ENCODE measurements around the gene NKD1. TPM values are rescaled to one million over a fixed set of nuclear protein-coding genes. Genes with fewer than 3 reads are reported as not detected.
"Not testable (repeated sequence)": the region's sequence is repeated elsewhere in the genome, so short reads cannot be mapped to it uniquely, and the experiment has no call there.

The NKD1 gene
- total RNA-seq, 8 experiments from 2014 or later = 0.13 to 20.0 (median 1.2) TPM

DNA sequence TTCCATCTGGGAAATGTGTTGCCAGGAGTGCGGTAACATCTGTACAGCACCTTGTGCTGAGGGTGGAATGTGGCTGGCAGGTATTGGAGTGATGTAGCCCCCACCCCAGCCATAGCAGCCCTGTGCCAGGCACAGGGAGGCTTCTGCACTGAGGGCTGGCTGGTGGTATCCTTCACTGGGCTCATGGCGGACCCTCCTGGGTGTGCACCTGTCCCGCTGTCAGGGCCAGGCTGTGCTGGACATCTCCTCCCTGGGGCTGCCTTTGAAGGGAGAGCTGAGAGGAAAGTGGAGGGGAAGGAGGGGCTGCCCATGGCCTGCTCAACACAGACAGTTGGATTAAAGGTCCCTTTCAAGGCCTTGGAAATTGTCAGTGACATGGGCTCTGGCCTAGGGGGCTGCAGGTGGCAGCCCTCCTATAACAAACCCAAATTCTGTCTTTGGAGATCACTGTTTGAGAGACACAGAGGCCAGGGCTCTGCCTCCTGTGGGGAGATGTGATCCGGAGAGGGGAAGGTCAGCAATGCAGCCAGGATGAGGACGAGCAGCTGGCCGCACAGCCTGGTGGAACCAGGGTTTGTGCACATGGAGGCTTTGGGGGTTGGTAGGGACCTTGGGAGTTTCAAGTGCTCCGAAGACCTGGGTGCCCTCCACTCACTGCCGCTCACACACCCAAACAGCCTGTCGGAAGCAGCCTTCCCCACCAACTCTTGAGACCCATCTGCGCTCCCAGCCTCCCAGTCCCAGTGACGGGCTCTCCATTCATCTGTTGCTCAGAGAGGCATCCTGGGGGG lies 22.8 kb downstream of the NKD1 start:
- 40 to 100% (median 93%) methylated on average over 1 to 5 of the region's 11 CpGs; no CpG with 5 or more reads in 3 of the 10 experiments for WGBS, 10 experiments
- in situ Hi-C loops (cut with MboI; ENCODE audit: low pct_unique_long_range_greater_than_20kb in 2 of 9, low sequenced_read_pairs in 9 of 9, unreplicated experiment in 9 of 9) = no loop called here
- H3K27ac ChIP-seq = no peak overlapping the region
- peaks cover 12 to 24% of the 10 kb centered on the region in 2 donors for H3K4me1 ChIP-seq (replicated peaks in 1 of 2)
- no peak for ATAC-seq (replicated peaks in 6 of 8)
- no peak overlapping the region for H3K4me3 ChIP-seq

GRCh38 chr16:50571786-50572185 lies 23.6 kb downstream of the NKD1 start:
- WGBS, 10 experiments = 68 to 100% (median 91%) methylated on average over 1 to 6 of the region's 7 CpGs; no CpG with 5 or more reads in 4 of the 10 experiments
- in situ Hi-C loops (cut with MboI; ENCODE audit: low pct_unique_long_range_greater_than_20kb in 2 of 9, low sequenced_read_pairs in 9 of 9, unreplicated experiment in 9 of 9) = no loop called here
- H3K4me1 ChIP-seq (replicated peaks in 1 of 2) = peaks cover 12 to 24% of the 10 kb centered on the region in 2 donors
- H3K27ac ChIP-seq = no peak overlapping the region
- H3K4me3 ChIP-seq = no peak overlapping the region
- ATAC-seq (replicated peaks in 6 of 8) = no peak

- Histone ChIP-seq H3K4me3 (no peak overlapping the region), H3K27ac (no peak overlapping the region), H3K4me1 (replicated peaks in 1 of 2) (peaks cover 12 to 23% of the 10 kb centered on the region in 2 donors)
- in situ Hi-C loops (cut with MboI; ENCODE audit: low pct_unique_long_range_greater_than_20kb in 2 of 9, low sequenced_read_pairs in 9 of 9, unreplicated experiment in 9 of 9) = no loop called here
- ATAC-seq (replicated peaks in 6 of 8) = no peak
- WGBS, 10 experiments = 20 to 100% (median 78%) methylated on average over 1 to 4 of the region's 7 CpGs; no CpG with 5 or more reads in 3 of the 10 experiments
Observed at GRCh38 chr16:50572700-50573099, 24.5 kb downstream of the NKD1 start.

DNA sequence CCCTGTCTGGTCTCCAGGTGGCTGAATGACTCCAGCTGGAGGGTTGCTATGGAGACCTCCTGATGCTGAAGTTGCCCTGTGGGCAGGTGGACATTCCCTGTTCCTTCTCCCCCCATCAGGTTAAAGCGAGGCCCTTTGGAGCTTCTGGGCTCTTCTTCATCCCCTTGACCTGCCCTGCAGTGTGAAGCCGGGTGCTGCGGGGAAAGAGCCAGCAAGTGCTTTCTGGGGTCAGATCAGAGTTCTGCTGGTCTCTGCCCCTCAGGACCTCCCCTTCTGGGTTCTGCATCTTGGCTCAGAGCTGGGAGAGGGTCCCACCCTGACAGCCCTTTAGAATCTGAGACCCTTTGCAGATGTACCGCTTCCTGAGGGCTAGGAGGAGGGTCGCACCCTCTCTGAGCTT lies 25.1 kb downstream of the NKD1 start:
- Histone ChIP-seq H3K4me1 (replicated peaks in 1 of 2) (peaks cover 6 to 17% of the 10 kb centered on the region in 2 donors), H3K27ac (no peak overlapping the region), H3K4me3 (no peak overlapping the region)
- 70 to 100% (median 100%) methylated on average over 1 to 3 of the region's 5 CpGs; no CpG with 5 or more reads in 2 of the 10 experiments for whole genome bisulfite sequencing, 10 experiments
- ATAC-seq (replicated peaks in 6 of 8) = no peak
- in situ Hi-C loops (cut with MboI; ENCODE audit: low pct_unique_long_range_greater_than_20kb in 2 of 9, low sequenced_read_pairs in 9 of 9, unreplicated experiment in 9 of 9) = no loop called here

DNA sequence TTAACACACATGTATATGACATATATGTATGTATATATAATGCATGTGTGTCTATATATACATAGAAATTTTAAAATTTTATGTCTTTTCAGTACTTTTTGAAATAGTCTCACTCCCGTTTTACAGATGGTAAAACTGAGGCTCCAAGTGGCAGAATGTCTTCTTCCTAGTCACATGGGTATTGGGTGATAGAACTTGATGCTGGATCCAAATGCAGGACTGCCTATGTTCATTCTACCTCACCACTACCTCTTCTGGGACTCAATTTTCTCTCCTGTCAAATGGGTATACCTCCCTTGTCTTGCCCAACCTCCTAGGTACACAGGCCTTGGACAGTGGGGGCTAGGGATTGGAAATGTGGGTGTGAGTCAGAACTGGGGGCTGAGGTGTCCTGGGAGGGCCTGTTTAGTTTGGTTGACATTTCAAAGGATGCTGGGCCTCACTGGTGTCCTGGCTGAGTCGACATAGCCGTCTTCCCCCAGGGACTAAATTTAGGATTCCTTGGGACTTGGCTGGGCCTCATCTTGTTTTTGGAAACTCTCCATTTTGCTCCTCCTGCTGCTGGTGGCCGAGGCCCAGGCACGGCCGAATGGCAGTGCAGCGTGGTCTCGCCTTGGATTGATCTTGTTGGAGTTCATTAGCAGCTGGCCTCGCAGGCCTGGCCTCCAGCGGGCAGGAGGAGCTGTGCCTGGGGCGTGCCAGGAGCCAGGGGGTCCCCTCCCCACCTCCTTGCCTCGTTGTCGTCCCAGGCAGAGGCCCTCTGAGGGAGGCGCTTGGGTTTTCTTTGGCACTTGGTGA lies 25.9 kb downstream of the NKD1 start:
- H3K27ac ChIP-seq = no peak overlapping the region
- peak in 6 of 8 experiments; percentile 38 to 91 (median 50) for ATAC-seq (replicated peaks in 6 of 8)
- in situ Hi-C loops (cut with MboI; ENCODE audit: low pct_unique_long_range_greater_than_20kb in 2 of 9, low sequenced_read_pairs in 9 of 9, unreplicated experiment in 9 of 9) = no loop called here
- peaks cover 0 to 10% of the 10 kb centered on the region in 2 donors for H3K4me1 ChIP-seq (replicated peaks in 1 of 2)
- WGBS, 10 experiments = 18 to 100% (median 37%) methylated on average over 1 to 8 of the region's 14 CpGs; no CpG with 5 or more reads in 2 of the 10 experiments
- H3K4me3 ChIP-seq = no peak overlapping the region

DNA sequence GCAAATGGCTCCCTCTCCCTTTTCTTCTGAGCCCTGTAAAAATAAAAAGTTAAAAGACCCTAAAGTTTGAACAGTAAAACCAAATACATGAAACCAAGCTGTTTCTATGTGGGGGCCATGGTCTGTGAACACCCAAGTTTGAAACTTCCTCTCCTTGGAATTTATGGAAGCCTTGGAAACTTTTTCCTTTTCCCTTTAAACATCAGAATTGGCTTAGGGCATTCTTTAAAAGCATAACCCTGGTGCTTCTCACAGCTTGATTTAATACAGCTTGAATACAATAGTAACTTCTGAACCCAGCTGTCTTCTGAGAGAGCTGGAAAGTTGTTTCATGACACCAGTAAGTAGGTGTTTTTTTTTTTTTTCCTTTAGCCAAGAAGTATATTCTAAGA lies 26.5 kb downstream of the NKD1 start:
- peak in 2 of 8 experiments; percentile 13 to 71 for ATAC-seq (replicated peaks in 6 of 8)
- Histone ChIP-seq H3K4me3 (no peak overlapping the region), H3K27ac (no peak overlapping the region), H3K4me1 (replicated peaks in 1 of 2) (peaks cover 0 to 10% of the 10 kb centered on the region in 2 donors)
- in situ Hi-C loops (cut with MboI; ENCODE audit: low pct_unique_long_range_greater_than_20kb in 2 of 9, low sequenced_read_pairs in 9 of 9, unreplicated experiment in 9 of 9) = no loop called here

GRCh38 chr16:50575743-50576142 lies 27.5 kb downstream of the NKD1 start:
- in situ Hi-C loops (cut with MboI; ENCODE audit: low pct_unique_long_range_greater_than_20kb in 2 of 9, low sequenced_read_pairs in 9 of 9, unreplicated experiment in 9 of 9) = no loop called here
- Histone ChIP-seq H3K4me3 (no peak overlapping the region), H3K27ac (no peak overlapping the region), H3K4me1 (replicated peaks in 1 of 2) (peaks cover 0 to 10% of the 10 kb centered on the region in 2 donors)
- 80 to 100% (median 100%) methylated on average over 1 of the region's 2 CpGs; no CpG with 5 or more reads in 7 of the 10 experiments for WGBS, 10 experiments
- ATAC-seq (replicated peaks in 6 of 8) = no peak

- in situ Hi-C loops (cut with MboI; ENCODE audit: low pct_unique_long_range_greater_than_20kb in 2 of 9, low sequenced_read_pairs in 9 of 9, unreplicated experiment in 9 of 9) = no loop called here
- WGBS, 10 experiments = 50 to 100% (median 79%) methylated on average over 1 to 2 of the region's 3 CpGs; no CpG with 5 or more reads in 4 of the 10 experiments
- peaks cover 0 to 10% of the 10 kb centered on the region in 2 donors for H3K4me1 ChIP-seq (replicated peaks in 1 of 2)
- ATAC-seq (replicated peaks in 6 of 8) = no peak
- no peak overlapping the region for H3K4me3 ChIP-seq
- H3K27ac ChIP-seq = no peak overlapping the region
Observed at GRCh38 chr16:50576403-50577113, 28.4 kb downstream of the NKD1 start.

GRCh38 chr16:50578137-50578536 lies 29.9 kb downstream of the NKD1 start:
- no peak overlapping the region for H3K4me3 ChIP-seq
- H3K4me1 ChIP-seq (replicated peaks in 1 of 2) = peaks cover 0 to 10% of the 10 kb centered on the region in 2 donors
- no peak for ATAC-seq (replicated peaks in 6 of 8)
- WGBS, 10 experiments = 0 to 83% (median 60%) methylated on average over 1 to 2 of the region's 2 CpGs; no CpG with 5 or more reads in 3 of the 10 experiments
- in situ Hi-C loops (cut with MboI; ENCODE audit: low pct_unique_long_range_greater_than_20kb in 2 of 9, low sequenced_read_pairs in 9 of 9, unreplicated experiment in 9 of 9) = no loop called here
- H3K27ac ChIP-seq = no peak overlapping the region

DNA sequence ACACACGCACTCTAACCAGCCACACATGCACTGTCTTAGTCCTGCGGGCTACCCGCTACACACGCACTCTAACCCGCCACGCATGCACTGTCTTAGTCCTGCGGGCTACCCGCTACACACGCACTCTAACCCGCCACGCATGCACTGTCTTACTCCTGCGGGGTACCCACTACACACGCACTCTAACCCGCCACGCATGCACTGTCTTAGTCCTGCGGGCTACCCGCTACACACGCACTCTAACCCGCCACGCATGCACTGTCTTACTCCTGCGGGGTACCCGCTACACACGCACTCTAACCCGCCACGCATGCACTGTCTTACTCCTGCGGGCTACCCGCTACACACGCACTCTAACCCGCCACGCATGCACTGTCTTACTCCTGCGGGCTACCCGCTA lies 31.2 kb downstream of the NKD1 start:
- ATAC-seq (replicated peaks in 6 of 8); H3K4me3 ChIP-seq; H3K4me1 ChIP-seq (replicated peaks in 1 of 2); H3K27ac ChIP-seq; in situ Hi-C loops (cut with MboI; ENCODE audit: low pct_unique_long_range_greater_than_20kb in 2 of 9, low sequenced_read_pairs in 9 of 9, unreplicated experiment in 9 of 9): not testable (repeated sequence)
- WGBS, 10 experiments = 100% methylated on average over 1 to 3 of the region's 32 CpGs; no CpG with 5 or more reads in 8 of the 10 experiments

DNA sequence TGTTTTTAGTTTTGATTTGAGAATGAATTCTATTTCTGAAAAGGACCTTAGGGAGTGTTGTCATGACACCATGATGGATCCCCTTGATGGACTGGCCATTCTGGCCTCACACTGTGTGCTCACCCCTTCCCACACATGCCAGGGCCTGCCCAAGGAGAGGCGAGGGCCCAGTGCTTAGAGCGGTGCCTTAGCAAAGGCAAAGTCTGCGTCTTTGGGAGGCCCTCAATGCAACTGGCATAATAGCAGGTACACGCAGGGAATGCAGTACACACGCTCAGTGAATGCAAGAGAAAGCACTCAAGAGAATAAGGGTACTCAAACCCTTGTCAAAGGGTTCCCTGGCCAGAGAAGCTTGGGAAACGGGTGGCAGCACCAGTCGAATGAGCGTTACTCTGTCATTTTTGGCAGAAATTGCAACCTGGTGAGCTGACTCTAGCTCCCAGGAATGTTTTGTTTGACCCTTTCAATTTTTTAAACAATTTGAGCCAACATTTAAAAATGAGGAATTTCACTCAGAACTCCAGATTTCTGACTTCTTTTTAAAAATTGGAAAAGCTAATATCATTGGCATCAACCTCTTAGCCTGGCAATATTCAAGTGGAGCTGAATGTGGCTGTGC lies 32.1 kb downstream of the NKD1 start:
- Histone ChIP-seq H3K4me1 (replicated peaks in 1 of 2) (no peaks in the 10 kb centered on the region), H3K4me3 (no peak overlapping the region), H3K27ac (no peak overlapping the region)
- no peak for ATAC-seq (replicated peaks in 6 of 8)
- in situ Hi-C loops (cut with MboI; ENCODE audit: low pct_unique_long_range_greater_than_20kb in 2 of 9, low sequenced_read_pairs in 9 of 9, unreplicated experiment in 9 of 9) = no loop called here
- WGBS, 10 experiments = 0 to 93% (median 70%) methylated on average over 1 to 8 of the region's 8 CpGs; no CpG with 5 or more reads in 2 of the 10 experiments

- no peak for ATAC-seq (replicated peaks in 6 of 8)
- Histone ChIP-seq H3K27ac (no peak overlapping the region), H3K4me1 (replicated peaks in 1 of 2) (no peaks in the 10 kb centered on the region), H3K4me3 (no peak overlapping the region)
- 3 to 100% (median 60%) methylated on average over 1 to 4 of the region's 4 CpGs; no CpG with 5 or more reads in 3 of the 10 experiments for WGBS, 10 experiments
- in situ Hi-C loops (cut with MboI; ENCODE audit: low pct_unique_long_range_greater_than_20kb in 2 of 9, low sequenced_read_pairs in 9 of 9, unreplicated experiment in 9 of 9) = no loop called here
Observed at GRCh38 chr16:50581845-50582244, 33.6 kb downstream of the NKD1 start.

Measured in motor neuron (in vitro differentiated cells).